HG03135 (cell line): ENCODE data around the gene NKX6-2.

ENCODE experiments used
- ATAC-seq: cut with Tn5 transposase; IDR thresholded peaks from one replicate; pipeline ENCODE4 v1.9.1; 2021; ENCODE audit warnings: mild to moderate bottlenecking, moderate library complexity; ENCODE audit not compliant: unreplicated experiment

The NKX6-2 gene

GRCh38 chr10:132762267-132762666, 23.7 kb downstream of the NKX6-2 start:
- ATAC-seq: no peak

DNA sequence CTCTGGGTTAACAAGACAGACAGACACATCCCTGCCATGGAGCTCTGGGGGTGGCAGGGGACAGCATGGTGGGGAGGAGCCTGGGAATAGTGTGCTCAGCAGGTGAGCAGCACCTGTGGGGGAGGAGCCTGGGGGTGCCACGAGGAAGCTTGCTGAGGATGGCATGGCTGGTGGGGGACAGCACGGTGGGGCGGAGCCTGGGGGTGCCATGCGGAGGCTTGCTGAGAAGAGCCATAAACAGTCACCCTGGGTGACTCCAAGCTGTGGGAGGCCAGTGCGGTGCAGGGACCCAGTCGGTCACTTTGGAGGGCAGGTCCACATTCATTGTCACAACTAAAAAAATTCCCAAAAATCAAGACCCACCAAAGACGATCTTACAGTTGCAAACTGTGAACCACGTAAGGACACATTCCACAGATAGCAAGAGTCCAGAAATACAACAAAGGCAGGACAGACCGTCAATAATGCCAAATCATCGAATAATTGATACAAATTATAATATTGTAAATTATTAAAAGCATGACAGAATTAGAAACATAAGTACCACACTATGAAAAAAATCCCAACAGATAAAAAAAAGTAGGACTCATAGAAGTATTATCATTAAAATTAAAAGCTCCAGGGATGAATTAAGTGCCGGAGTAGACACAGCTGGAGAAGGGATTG, 24.4 kb downstream of the NKX6-2 start:
- ATAC-seq: no peak

GRCh38 chr10:132758865-132759264, 27.1 kb downstream of the NKX6-2 start:
- no peak for ATAC-seq

DNA sequence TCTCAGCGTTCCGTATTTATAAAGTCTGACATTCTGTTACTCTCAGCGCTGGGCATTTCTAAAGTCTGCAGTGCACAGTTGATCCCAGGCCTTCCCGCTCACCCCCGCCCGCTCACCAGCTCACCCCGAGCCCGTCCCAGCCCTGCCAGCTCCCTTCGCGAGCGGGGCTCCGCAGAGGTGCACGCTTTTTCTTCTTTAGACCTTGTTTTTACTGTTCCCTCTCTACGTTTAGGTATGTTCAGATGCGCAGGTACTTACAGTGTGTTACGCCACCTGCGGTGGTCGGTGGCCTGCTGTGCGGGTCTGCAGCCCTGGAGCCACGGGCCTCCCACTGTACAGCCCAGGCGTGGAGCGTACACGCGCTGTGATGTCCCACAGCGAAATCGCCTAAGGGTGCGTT, 28.8 kb downstream of the NKX6-2 start:
- ATAC-seq: no peak

- no peak for ATAC-seq
Observed at GRCh38 chr10:132756591-132756990, 29.4 kb downstream of the NKX6-2 start.

DNA sequence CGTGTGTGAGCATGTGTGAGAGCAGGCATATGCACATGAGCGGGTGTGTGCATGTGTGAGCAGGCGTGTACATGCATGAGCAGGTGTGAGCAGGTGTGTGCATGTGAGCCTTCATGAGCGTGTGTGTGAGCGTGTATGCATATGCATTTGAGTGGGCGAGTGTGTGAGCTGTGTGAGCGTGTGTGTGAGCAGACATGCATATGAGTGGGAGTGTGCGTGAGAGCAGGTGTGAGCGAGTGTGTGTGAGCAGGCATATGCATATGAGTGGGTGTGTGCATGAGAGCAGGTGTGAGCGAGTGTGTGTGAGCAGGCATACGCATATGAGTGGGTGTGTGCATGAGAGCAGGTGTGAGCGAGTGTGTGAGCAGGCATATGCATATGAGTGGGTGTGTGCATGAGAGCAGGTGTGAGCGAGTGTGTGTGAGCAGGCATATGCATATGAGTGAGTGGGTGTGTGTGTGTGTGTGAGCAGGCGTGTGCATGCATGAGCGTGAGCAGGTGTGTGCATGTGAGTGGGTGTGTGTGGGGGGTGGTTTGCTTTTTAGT, 30.7 kb downstream of the NKX6-2 start:
- no peak for ATAC-seq

DNA sequence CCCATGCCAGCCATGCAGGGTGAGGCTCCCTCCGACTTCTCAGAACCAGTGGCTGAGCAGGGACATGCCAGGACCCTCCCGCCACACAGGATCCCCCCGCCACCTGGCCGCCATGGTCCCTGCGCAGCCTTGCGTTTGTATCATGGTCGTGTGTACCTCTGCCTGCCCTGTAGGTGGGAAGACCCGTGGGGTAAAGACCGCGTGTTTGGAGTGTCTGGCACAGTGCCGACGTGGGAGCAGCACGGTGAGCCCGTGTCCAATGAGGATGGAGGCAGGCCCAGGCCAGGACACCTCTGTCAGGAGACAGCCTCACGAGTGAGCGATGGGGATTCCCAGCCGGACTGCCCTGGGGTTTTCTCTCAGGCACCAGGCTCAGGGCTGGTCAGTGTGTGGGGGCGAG, 31.9 kb downstream of the NKX6-2 start:
- ATAC-seq: no peak

- no peak for ATAC-seq
Observed at GRCh38 chr10:132753596-132753995, 32.4 kb downstream of the NKX6-2 start.

DNA sequence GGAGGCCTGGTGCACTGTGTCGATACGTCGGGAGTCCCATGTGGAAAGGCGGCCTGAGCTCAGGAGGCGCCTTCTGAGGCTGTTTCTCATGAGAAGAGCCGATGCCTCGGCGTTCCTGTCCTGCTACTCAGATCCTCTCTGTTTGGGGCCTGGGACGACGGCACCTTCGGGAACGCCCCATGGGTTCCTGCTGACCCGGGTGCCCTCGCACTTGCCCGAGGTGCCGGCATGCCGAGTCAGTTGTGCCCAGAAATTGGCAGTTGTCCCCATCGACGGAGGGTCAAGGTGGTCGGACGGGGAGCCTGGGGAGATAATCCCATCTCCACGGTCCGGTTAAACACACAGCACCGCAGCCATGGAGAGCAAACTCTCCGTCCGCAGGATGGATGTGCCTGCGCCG, 33.0 kb downstream of the NKX6-2 start:
- ATAC-seq: no peak

DNA sequence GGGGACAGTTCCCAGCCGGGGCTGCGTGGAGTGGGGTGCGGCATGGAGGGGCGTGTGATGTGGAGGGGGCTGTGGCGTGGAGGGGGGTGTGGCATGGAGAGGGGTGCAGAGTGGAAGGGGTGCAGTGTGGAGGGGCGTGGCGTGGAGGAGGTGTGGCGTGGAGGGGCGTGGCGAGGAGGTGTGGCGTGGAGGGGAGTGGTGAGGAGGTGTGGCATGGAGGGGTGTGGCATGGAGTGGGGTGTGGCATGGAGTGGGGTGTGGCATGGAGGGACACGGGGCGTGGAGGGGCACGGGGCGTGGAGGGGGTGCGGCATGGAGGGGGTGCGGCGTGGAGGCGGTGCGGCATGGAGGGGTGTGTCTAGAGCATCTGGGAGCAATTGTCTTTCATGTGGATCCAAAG, 33.6 kb downstream of the NKX6-2 start:
- no peak for ATAC-seq

DNA sequence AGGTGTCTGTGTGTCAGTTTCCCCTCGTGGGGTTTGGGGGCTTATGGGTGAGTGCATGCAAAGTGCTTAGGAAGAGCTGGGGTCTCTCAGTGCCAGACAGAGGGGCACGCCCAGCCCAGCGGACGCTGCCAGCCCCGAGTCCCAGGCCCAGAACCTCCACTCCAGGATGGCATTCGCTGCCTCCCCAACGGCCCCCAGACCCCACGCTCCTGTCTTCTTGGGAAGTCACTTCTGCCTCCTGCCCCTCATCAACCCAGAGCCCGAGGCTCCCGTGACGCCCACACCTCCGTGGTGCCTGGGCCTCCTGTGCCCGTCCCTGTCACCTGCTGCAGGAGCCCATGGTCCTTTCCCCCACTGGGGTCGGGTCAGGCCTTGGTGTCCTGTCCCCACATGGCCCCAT, 35.0 kb downstream of the NKX6-2 start:
- ATAC-seq: no peak

DNA sequence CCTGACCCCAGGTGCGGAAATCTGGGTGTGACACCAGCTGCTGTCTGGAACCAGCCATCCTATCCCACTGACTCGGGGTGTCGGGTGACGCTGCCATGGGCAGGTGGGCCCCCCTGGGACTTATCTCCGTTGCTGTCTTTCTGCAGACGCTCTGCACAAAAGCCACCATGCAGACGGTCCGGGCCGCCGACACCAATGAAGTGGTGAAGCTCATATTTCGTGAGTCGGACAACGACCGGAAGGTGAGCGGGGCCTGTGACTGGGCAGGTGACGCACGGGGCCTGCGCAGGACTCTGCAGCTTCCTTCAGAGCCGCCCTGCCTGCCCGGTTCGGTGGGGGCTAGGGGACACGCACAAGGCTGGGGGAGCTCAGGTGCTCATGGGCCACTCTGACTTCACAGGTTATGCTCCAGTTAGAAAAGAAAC, 36.6 kb downstream of the NKX6-2 start:
- ATAC-seq: no peak

DNA sequence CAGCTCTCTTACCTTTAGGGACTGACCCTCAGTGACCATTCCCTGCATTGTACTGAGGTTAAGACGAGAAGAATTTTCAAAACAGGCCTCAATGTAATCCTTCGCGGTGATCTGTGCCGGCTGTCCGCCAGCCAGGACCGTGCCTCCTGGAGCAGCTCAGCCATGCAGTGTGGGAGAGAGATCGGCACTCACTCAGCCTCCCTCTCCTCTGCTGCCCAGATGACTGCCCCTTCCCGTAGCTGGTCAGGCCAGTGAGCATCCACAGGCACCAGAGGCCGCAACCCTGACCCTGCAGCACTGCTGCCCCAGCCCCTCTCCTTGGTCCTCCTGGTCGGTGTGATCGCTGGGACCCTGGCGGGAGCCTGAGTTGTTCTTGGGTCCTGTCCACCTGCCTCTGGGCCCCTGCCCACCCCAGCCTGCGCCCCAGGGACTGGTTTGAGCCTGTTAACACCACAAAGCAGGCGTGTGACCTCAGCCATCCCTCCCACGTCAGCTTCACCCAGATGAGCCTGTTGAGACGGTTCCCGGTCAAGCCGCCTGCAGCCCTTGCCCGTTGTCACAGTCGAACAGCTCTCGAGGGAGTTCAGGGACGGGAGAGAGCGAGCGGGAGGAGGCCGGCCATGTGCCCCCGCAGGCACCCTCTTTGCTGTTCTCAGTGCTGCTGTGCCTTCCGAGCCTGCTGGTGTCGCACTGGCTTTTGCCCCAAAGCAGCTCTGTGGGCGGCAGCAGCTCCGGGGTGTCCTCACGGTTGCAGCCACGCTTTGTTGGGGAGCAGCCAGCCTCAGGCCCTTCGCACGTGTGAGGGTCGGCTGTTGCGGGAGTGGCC, 37.2 kb downstream of the NKX6-2 start:
- ATAC-seq: no peak

DNA sequence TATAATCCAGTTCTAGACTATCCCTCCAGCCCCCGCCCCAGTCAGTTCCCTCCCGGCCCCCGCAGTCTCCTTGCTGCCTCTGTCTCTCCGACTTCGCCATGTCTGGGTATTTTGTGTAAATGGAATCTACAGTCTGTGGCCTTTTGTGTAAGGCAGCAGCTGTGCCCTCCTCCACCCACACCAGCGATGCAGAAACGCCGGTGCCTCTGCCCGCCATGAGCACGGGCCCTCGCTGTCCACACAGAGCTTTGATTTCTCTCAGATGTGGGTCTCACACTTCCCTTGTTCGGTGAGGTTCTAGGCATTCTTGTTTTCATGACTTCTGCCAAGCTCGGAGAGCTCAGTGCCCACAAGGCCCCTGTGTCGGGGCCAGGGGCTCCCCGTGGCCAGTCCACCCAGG, 37.8 kb downstream of the NKX6-2 start:
- ATAC-seq: no peak

DNA sequence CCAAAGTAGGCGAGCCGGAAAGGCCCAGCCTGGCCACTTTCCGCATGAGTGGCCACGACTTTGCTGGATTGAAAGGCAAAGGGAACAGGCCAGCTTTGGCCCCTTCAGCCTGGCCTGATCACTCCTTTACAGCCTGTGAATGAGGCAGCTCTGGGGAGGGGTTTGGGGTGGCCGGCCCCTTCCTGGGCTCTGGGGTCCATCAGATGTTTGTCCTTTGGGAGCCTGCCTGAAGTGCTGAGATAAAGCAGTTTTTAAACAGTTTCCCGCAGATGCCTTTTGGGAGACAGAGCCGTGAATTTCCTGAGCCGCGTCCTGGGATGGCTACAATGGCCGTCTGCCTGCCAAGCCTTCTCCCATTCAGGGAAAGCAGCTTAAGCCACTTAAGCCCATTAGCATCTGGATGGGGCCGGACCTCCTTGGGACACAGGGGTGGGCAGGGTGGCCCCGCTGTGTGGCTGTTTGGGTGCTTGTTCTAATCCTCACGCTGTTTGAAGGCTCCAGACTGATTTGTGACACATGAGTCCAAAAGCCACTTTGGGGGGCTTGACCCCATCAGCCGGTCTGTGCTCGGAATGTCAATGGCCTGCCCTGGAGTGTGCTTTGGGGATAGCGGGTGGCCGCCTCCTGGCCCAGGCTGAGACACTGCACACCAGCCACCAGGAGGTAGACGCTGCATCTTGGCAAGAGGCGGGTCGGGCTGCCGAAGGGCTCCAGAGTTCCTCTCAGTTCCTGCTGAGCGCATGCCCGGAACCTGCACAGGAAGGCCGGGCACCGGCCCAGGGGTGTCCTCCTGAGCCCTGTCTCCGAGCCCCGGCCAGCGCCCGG, 38.9 kb downstream of the NKX6-2 start:
- no peak for ATAC-seq

DNA sequence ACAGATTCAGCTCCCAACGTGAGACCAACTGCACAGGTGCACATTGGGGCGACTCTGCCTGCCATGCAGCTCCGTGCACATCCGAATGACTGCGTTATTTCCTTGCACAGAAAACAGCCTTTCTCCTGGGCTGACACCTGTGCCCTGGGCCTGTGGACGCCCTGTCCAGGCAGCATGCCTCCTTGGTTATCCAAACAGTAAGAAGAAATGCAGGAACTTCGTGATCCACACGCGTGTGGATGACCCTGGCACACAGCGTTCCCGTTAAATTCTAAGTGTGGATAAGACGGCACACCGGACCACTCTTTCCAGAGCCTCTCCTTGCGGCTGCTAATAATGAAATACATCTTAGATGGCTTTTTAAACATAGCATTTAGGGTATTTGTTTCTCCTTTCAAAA, 39.6 kb downstream of the NKX6-2 start:
- ATAC-seq: no peak

GRCh38 chr10:132745971-132746370, 40.0 kb downstream of the NKX6-2 start:
- ATAC-seq: no peak

- no peak for ATAC-seq
Observed at GRCh38 chr10:132745511-132745910, 40.4 kb downstream of the NKX6-2 start.

- no peak for ATAC-seq
Observed at GRCh38 chr10:132744839-132745238, 41.1 kb downstream of the NKX6-2 start.

DNA sequence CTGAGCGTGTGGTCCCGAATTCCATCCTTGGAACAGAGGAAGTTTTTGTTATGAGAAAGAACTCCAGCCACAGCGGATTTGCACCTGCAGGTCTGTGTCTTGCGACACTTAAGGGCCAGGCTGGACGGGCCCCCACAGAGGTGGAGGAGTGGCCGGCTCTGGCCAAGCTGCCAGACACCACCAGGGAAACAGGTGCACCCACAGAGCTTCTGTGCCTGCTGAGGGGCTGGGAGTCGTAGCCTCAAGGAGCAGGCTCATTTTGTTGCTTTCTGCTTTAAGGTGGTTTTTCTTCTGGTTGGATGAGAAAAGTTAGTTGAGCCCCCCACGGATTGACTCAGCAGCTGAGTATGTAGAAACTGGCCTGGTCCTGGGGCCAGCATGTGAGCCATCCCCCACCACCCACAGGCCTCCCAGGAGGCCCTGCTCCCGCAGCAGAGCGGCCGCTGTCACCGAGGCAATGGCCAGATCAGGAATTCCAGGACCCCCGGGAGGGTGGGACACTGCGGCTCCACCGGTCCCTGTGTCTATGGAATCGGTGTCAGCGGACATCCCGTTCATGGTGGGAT, 41.9 kb downstream of the NKX6-2 start:
- ATAC-seq: no peak
